WTC11 (cell line): ENCODE results near the gene KRTAP10-4.

Experiments
- CTCF ChIP-seq: fragments of 200-600 bp; IDR thresholded peaks from 2 replicates; pipeline ENCODE4 v1.8.0; 2022; ENCODE audit warnings: antibody characterized with exemption
- E2F1 ChIP-seq: sonication (generic); formaldehyde crosslinking; IDR thresholded peaks from 2 replicates; pipeline ENCODE4 v1.8.0; 2022; ENCODE audit warnings: mild to moderate bottlenecking, missing genetic modification reagents
- HMGXB4 ChIP-seq: sonication (generic); formaldehyde crosslinking; IDR thresholded peaks from 2 replicates; pipeline ENCODE4 v1.8.1; 2023; ENCODE audit warnings: mild to moderate bottlenecking, moderate library complexity, missing genetic modification reagents
- JUN ChIP-seq: sonication (generic); formaldehyde crosslinking; IDR thresholded peaks from 2 replicates; pipeline ENCODE4 v1.8.0; 2023; ENCODE audit warnings: mild to moderate bottlenecking, missing genetic modification reagents
- RELA ChIP-seq: sonication (generic); formaldehyde crosslinking; IDR thresholded peaks from 2 replicates; pipeline ENCODE4 v1.8.1; 2022; ENCODE audit warnings: missing genetic modification reagents, mild to moderate bottlenecking, borderline replicate concordance
- TEAD1 ChIP-seq: sonication (generic); formaldehyde crosslinking; IDR thresholded peaks from 2 replicates; pipeline ENCODE4 v1.8.0; 2022; ENCODE audit warnings: mild to moderate bottlenecking, missing genetic modification reagents

- TF ChIP-seq JUN (CRISPR knock-in tag) = no peak
- no peak for TF ChIP-seq CTCF
- TF ChIP-seq E2F1 (CRISPR knock-in tag) = no peak
- TF ChIP-seq HMGXB4 (CRISPR knock-in tag) = no peak
- no peak for TF ChIP-seq RELA (CRISPR knock-in tag)
- no peak for TF ChIP-seq TEAD1
Measured at GRCh38 chr21:44611551-44611950, 38.0 kb downstream of the KRTAP10-4 start.
